GM23338 (cell line): ENCODE measurements around the gene ACTR10.

Experiments
- CREB1 ChIP-seq: fragments of 250-450 bp; sonication (Bioruptor Pico); IDR thresholded peaks from 2 replicates; pipeline ENCODE4 v1.5.0; 2020; ENCODE audit warnings: low read depth, mild to moderate bottlenecking, moderate library complexity
- CTCF ChIP-seq, 2 experiments: fragments of 200-600 bp in 1 of 2; sonication (generic) in 1 of 2; conservative IDR thresholded peaks; 2 replicates each; pipeline versions ENCODE4 v1.5.1 to v1.6.1; 2016 to 2017; ENCODE audit warnings: antibody characterized with exemption in 2 of 2, low read depth in 2 of 2, mild to moderate bottlenecking in 2 of 2, moderate library complexity in 1 of 2
- EZH2 ChIP-seq: fragments of 200-600 bp; sonication (generic); IDR thresholded peaks from one replicate; pipeline ENCODE4 v1.8.0; 2017; ENCODE audit warnings: antibody characterized with exemption, mild to moderate bottlenecking, low read depth; ENCODE audit not compliant: unreplicated experiment
- EZH2phosphoT487 ChIP-seq: fragments of 200-600 bp; sonication (generic); IDR thresholded peaks from one replicate; pipeline ENCODE4 v1.8.1; 2018; ENCODE audit warnings: antibody characterized with exemption; ENCODE audit not compliant: unreplicated experiment
- JUNB ChIP-seq: IDR thresholded peaks from one replicate; pipeline ENCODE4 v1.6.1; 2016; ENCODE audit warnings: antibody characterized with exemption; ENCODE audit not compliant: unreplicated experiment
- NANOG ChIP-seq: IDR thresholded peaks from 2 replicates; pipeline ENCODE4 v1.6.1; 2016; ENCODE audit warnings: antibody characterized with exemption, borderline replicate concordance
- POLR2AphosphoS5 ChIP-seq: IDR thresholded peaks from 2 replicates; pipeline ENCODE4 v1.6.1; 2016; ENCODE audit warnings: antibody characterized with exemption, low read depth
- REST ChIP-seq: IDR thresholded peaks from one replicate; pipeline ENCODE4 v1.6.1; 2018; ENCODE audit warnings: antibody characterized with exemption; ENCODE audit not compliant: unreplicated experiment
- STAT1 ChIP-seq: IDR thresholded peaks from one replicate; pipeline ENCODE4 v1.6.1; 2016; ENCODE audit warnings: antibody characterized with exemption; ENCODE audit not compliant: unreplicated experiment
- ZNF114 ChIP-seq: fragments of 250-450 bp; sonication (Bioruptor Pico); IDR thresholded peaks from 2 replicates; pipeline ENCODE4 v1.5.0; 2020; ENCODE audit warnings: mild to moderate bottlenecking, moderate library complexity
- ZNF331 ChIP-seq: fragments of 250-450 bp; sonication (Bioruptor Pico); IDR thresholded peaks from 2 replicates; pipeline ENCODE4 v1.5.0; 2020; ENCODE audit warnings: low read depth, mild to moderate bottlenecking, moderate library complexity
- TF ChIP-seq, protein P1 (sequence below): IDR thresholded peaks from 2 replicates; pipeline ENCODE4 v1.6.1; 2016; ENCODE audit warnings: antibody characterized with exemption

GRCh38 chr14:58244556-58245387 lies 44.8 kb downstream of the ACTR10 start, which contains the start of gene PSMA3:
- no peak for TF ChIP-seq CTCF (conservative IDR thresholded peaks at IDR 0.05; ENCODE audit: low read depth in 2 of 2)
- TF ChIP-seq EZH2: no peak
- peak; percentile 95 for TF ChIP-seq POLR2AphosphoS5
- no peak for TF ChIP-seq REST
- no peak for TF ChIP-seq STAT1
- TF ChIP-seq EZH2phosphoT487: no peak
- no peak for TF ChIP-seq CREB1 (CRISPR knock-in tag)
- no peak for TF ChIP-seq ZNF331 (CRISPR knock-in tag)
- TF ChIP-seq, protein P1, sequence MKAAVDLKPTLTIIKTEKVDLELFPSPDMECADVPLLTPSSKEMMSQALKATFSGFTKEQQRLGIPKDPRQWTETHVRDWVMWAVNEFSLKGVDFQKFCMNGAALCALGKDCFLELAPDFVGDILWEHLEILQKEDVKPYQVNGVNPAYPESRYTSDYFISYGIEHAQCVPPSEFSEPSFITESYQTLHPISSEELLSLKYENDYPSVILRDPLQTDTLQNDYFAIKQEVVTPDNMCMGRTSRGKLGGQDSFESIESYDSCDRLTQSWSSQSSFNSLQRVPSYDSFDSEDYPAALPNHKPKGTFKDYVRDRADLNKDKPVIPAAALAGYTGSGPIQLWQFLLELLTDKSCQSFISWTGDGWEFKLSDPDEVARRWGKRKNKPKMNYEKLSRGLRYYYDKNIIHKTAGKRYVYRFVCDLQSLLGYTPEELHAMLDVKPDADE: 0 out of 2 replicates have a peak, but pooled peaks have one; percentile 23
- no peak for TF ChIP-seq JUNB
- no peak for TF ChIP-seq NANOG
- no peak for TF ChIP-seq ZNF114 (CRISPR knock-in tag)
